ENCODE data around the gene MRPS31.
A peak's percentile ranks its signal among the peaks of the same experiment; 100 is the strongest.

The MRPS31 gene

DNA sequence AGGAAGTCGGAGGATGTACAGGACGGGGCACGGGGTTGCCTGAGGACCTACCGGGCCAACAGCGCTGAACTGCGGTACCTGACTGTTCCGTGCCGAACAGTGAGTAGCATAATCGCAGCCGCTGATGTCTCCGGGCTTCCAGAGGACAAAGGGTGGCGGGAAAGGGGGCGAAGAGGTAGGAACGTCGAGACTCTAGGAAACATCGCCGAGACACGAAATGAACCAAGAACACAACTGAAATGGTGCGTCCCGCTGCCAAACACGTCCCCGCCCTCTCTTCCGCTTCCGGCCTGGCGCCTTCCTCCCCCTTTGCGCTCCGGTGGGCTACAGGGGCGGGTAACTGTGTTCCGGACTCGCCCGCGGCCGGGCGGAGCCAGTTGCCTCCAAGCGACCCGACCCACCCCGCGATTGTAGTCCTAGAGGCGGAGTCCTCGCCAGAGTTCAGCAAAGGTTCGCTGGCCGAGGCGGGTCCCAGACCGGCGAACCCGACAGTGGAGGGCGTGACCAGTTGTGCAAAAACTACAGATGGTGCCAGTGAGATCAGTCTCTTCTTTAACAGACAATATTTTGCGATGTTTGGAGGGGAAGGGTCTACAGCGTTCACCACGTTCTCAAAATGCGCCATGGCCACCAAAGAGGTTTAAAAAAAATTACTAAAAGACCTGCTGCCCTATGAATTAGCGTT, at the start of gene MRPS31:
MRPS31 (minus strand) TSS at position 257 of the 685 bp plus-strand sequence; CDS start at position 203, 54 bp downstream.
- no peaks in the 10 kb centered on the region for H3K36me3 ChIP-seq (ENCODE audit: control insufficient read depth in 2 of 2, insufficient read depth in 2 of 2, low read length in 2 of 2)
- no peaks in the 10 kb centered on the region for H3K4me1 ChIP-seq (ENCODE audit: control insufficient read depth, insufficient read depth, low read length)
- peak within 1 kb of the TSS; percentile 99 to 100 for H3K4me3 ChIP-seq (ENCODE audit: low read length in 2 of 2)
- H3K9ac ChIP-seq (ENCODE audit: low read length in 2 of 2): peak within 1 kb of the TSS; percentile 97 to 98
- peak within 1 kb of the TSS; percentile 82 for H3K27ac ChIP-seq (ENCODE audit: low read length)
- no peaks in the 10 kb centered on the region for H3K27me3 ChIP-seq (ENCODE audit: control insufficient read depth in 1 of 2, insufficient read depth in 2 of 2, low read length in 2 of 2)
- no peaks in the 10 kb centered on the region for H3K9me3 ChIP-seq (ENCODE audit: control insufficient read depth in 2 of 2, low read length in 2 of 2)

GRCh38 chr13:40819797-40820315, 48.9 kb upstream of the MRPS31 start:
- H3K9me3 ChIP-seq (ENCODE audit: control insufficient read depth in 2 of 2, low read length in 2 of 2): peaks cover 0 to 3% of the 10 kb centered on the region in 2 donors
- no peak overlapping the region for H3K27ac ChIP-seq (ENCODE audit: low read length)
- no peaks in the 10 kb centered on the region for H3K4me1 ChIP-seq (ENCODE audit: control insufficient read depth, insufficient read depth, low read length)
- no peak overlapping the region for H3K4me3 ChIP-seq (ENCODE audit: low read length in 2 of 2)
- H3K9ac ChIP-seq (ENCODE audit: low read length in 2 of 2): no peak overlapping the region
- H3K36me3 ChIP-seq (ENCODE audit: control insufficient read depth in 2 of 2, insufficient read depth in 2 of 2, low read length in 2 of 2): no peaks in the 10 kb centered on the region
- no peaks in the 10 kb centered on the region for H3K27me3 ChIP-seq (ENCODE audit: control insufficient read depth in 1 of 2, insufficient read depth in 2 of 2, low read length in 2 of 2)

GRCh38 chr13:40818926-40819325, 47.9 kb upstream of the MRPS31 start:
- Histone ChIP-seq H3K4me3 (ENCODE audit: low read length in 2 of 2) (no peak overlapping the region), H3K27me3 (ENCODE audit: control insufficient read depth in 1 of 2, insufficient read depth in 2 of 2, low read length in 2 of 2) (no peaks in the 10 kb centered on the region), H3K9me3 (ENCODE audit: control insufficient read depth in 2 of 2, low read length in 2 of 2) (peaks cover 0 to 3% of the 10 kb centered on the region in 2 donors), H3K36me3 (ENCODE audit: control insufficient read depth in 2 of 2, insufficient read depth in 2 of 2, low read length in 2 of 2) (peaks cover 2 to 5% of the 10 kb centered on the region in 2 donors), H3K9ac (ENCODE audit: low read length in 2 of 2) (no peak overlapping the region), H3K27ac (ENCODE audit: low read length) (no peak overlapping the region), H3K4me1 (ENCODE audit: control insufficient read depth, insufficient read depth, low read length) (no peaks in the 10 kb centered on the region)

GRCh38 chr13:40814803-40815202, 43.8 kb upstream of the MRPS31 start:
- H3K27ac ChIP-seq (ENCODE audit: low read length): no peak overlapping the region
- H3K9ac ChIP-seq (ENCODE audit: low read length in 2 of 2): no peak overlapping the region
- H3K27me3 ChIP-seq (ENCODE audit: control insufficient read depth in 1 of 2, insufficient read depth in 2 of 2, low read length in 2 of 2): no peaks in the 10 kb centered on the region
- H3K4me3 ChIP-seq (ENCODE audit: low read length in 2 of 2): no peak overlapping the region
- peaks cover 8 to 11% of the 10 kb centered on the region in 2 donors for H3K36me3 ChIP-seq (ENCODE audit: control insufficient read depth in 2 of 2, insufficient read depth in 2 of 2, low read length in 2 of 2)
- H3K4me1 ChIP-seq (ENCODE audit: control insufficient read depth, insufficient read depth, low read length): no peaks in the 10 kb centered on the region
- peaks cover 0 to 3% of the 10 kb centered on the region in 2 donors for H3K9me3 ChIP-seq (ENCODE audit: control insufficient read depth in 2 of 2, low read length in 2 of 2)

GRCh38 chr13:40813667-40814454, 42.9 kb upstream of the MRPS31 start:
- Histone ChIP-seq H3K4me1 (ENCODE audit: control insufficient read depth, insufficient read depth, low read length) (no peaks in the 10 kb centered on the region), H3K27ac (ENCODE audit: low read length) (no peak overlapping the region), H3K9me3 (ENCODE audit: control insufficient read depth in 2 of 2, low read length in 2 of 2) (peaks cover 0 to 3% of the 10 kb centered on the region in 2 donors), H3K9ac (ENCODE audit: low read length in 2 of 2) (no peak overlapping the region), H3K27me3 (ENCODE audit: control insufficient read depth in 1 of 2, insufficient read depth in 2 of 2, low read length in 2 of 2) (no peaks in the 10 kb centered on the region), H3K36me3 (ENCODE audit: control insufficient read depth in 2 of 2, insufficient read depth in 2 of 2, low read length in 2 of 2) (peaks cover 8 to 17% of the 10 kb centered on the region in 2 donors), H3K4me3 (ENCODE audit: low read length in 2 of 2) (no peak overlapping the region)

GRCh38 chr13:40812724-40813445, 41.9 kb upstream of the MRPS31 start:
- Histone ChIP-seq H3K27ac (ENCODE audit: low read length) (no peak overlapping the region), H3K36me3 (ENCODE audit: control insufficient read depth in 2 of 2, insufficient read depth in 2 of 2, low read length in 2 of 2) (peaks cover 8 to 17% of the 10 kb centered on the region in 2 donors), H3K27me3 (ENCODE audit: control insufficient read depth in 1 of 2, insufficient read depth in 2 of 2, low read length in 2 of 2) (no peaks in the 10 kb centered on the region), H3K9ac (ENCODE audit: low read length in 2 of 2) (no peak overlapping the region), H3K4me3 (ENCODE audit: low read length in 2 of 2) (no peak overlapping the region), H3K9me3 (ENCODE audit: control insufficient read depth in 2 of 2, low read length in 2 of 2) (peaks cover 0 to 3% of the 10 kb centered on the region in 2 donors), H3K4me1 (ENCODE audit: control insufficient read depth, insufficient read depth, low read length) (no peaks in the 10 kb centered on the region)

GRCh38 chr13:40812102-40812501, 41.1 kb upstream of the MRPS31 start:
- no peaks in the 10 kb centered on the region for H3K4me1 ChIP-seq (ENCODE audit: control insufficient read depth, insufficient read depth, low read length)
- H3K27ac ChIP-seq (ENCODE audit: low read length): no peak overlapping the region
- H3K4me3 ChIP-seq (ENCODE audit: low read length in 2 of 2): no peak overlapping the region
- no peaks in the 10 kb centered on the region for H3K27me3 ChIP-seq (ENCODE audit: control insufficient read depth in 1 of 2, insufficient read depth in 2 of 2, low read length in 2 of 2)
- peaks cover 8 to 17% of the 10 kb centered on the region in 2 donors for H3K36me3 ChIP-seq (ENCODE audit: control insufficient read depth in 2 of 2, insufficient read depth in 2 of 2, low read length in 2 of 2)
- H3K9ac ChIP-seq (ENCODE audit: low read length in 2 of 2): no peak overlapping the region
- peaks cover 0 to 3% of the 10 kb centered on the region in 2 donors for H3K9me3 ChIP-seq (ENCODE audit: control insufficient read depth in 2 of 2, low read length in 2 of 2)

GRCh38 chr13:40809471-40809870, 38.5 kb upstream of the MRPS31 start:
- Histone ChIP-seq H3K9ac (ENCODE audit: low read length in 2 of 2) (no peak overlapping the region), H3K36me3 (ENCODE audit: control insufficient read depth in 2 of 2, insufficient read depth in 2 of 2, low read length in 2 of 2) (peaks cover 16 to 21% of the 10 kb centered on the region in 2 donors), H3K4me1 (ENCODE audit: control insufficient read depth, insufficient read depth, low read length) (no peaks in the 10 kb centered on the region), H3K27me3 (ENCODE audit: control insufficient read depth in 1 of 2, insufficient read depth in 2 of 2, low read length in 2 of 2) (no peaks in the 10 kb centered on the region), H3K27ac (ENCODE audit: low read length) (no peak overlapping the region), H3K4me3 (ENCODE audit: low read length in 2 of 2) (no peak overlapping the region), H3K9me3 (ENCODE audit: control insufficient read depth in 2 of 2, low read length in 2 of 2) (no peaks in the 10 kb centered on the region)

- Histone ChIP-seq H3K27me3 (ENCODE audit: control insufficient read depth in 1 of 2, insufficient read depth in 2 of 2, low read length in 2 of 2) (no peaks in the 10 kb centered on the region), H3K4me3 (ENCODE audit: low read length in 2 of 2) (no peak overlapping the region), H3K36me3 (ENCODE audit: control insufficient read depth in 2 of 2, insufficient read depth in 2 of 2, low read length in 2 of 2) (peaks cover 16 to 19% of the 10 kb centered on the region in 2 donors), H3K9me3 (ENCODE audit: control insufficient read depth in 2 of 2, low read length in 2 of 2) (no peaks in the 10 kb centered on the region), H3K27ac (ENCODE audit: low read length) (no peak overlapping the region), H3K4me1 (ENCODE audit: control insufficient read depth, insufficient read depth, low read length) (no peaks in the 10 kb centered on the region), H3K9ac (ENCODE audit: low read length in 2 of 2) (no peak overlapping the region)
Observed at GRCh38 chr13:40806241-40806640, 35.3 kb upstream of the MRPS31 start.

GRCh38 chr13:40803316-40803715, 32.3 kb upstream of the MRPS31 start:
- Histone ChIP-seq H3K4me3 (ENCODE audit: low read length in 2 of 2) (no peak overlapping the region), H3K9ac (ENCODE audit: low read length in 2 of 2) (no peak overlapping the region), H3K36me3 (ENCODE audit: control insufficient read depth in 2 of 2, insufficient read depth in 2 of 2, low read length in 2 of 2) (peaks cover 19 to 23% of the 10 kb centered on the region in 2 donors), H3K27me3 (ENCODE audit: control insufficient read depth in 1 of 2, insufficient read depth in 2 of 2, low read length in 2 of 2) (no peaks in the 10 kb centered on the region), H3K9me3 (ENCODE audit: control insufficient read depth in 2 of 2, low read length in 2 of 2) (no peaks in the 10 kb centered on the region), H3K27ac (ENCODE audit: low read length) (no peak overlapping the region), H3K4me1 (ENCODE audit: control insufficient read depth, insufficient read depth, low read length) (no peaks in the 10 kb centered on the region)
